ENCODE measurements around the gene RNASE4. TPM values are rescaled to one million over a fixed set of nuclear protein-coding genes. Genes with fewer than 3 reads are reported as not detected.

Gene RNASE4
- 9.0 and 11.1 TPM in 2 replicates for total RNA-seq

DNA sequence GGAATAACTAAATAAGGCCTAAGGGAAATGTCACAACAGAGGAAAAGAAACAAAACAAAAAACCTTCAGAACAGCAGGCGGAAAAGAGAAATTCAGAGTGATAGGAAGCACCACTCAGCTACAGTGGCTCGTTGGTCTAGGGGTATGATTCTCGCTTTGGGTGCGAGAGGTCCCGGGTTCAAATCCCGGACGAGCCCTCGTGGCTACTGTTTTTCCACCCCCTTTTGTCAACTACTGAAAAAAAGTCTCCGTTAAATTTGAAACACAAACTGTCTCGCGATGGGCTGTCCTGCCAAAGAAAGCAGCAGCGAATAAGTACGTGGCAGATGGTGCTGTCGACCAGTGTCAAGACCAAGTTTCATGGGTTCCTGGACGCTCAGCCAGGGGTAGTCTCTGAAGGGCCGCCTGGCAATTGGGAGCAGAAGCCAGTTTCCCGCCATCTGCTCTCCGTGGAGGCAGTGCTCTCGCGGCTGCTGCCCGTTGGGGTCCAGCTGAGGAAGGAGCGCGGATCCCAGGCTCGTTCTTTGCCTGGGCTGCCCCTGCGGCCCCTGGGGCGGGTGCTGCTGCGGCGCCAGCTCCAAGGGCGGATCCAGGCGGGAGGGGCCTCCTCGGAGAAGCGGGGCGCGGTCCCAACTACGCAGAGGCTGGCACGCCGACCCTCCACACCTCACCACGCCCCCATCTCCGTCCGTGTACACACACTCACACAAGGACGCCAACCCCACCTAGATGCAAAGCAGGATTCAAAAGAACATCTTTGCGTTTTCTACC, at the start of gene RNASE4:
Gene RNASE4, plus strand, starts transcription at position 670 of the 771 bp plus-strand sequence. CDS start 14,812 bp downstream, outside the sequence.

GRCh38 chr14:20641591-20641990, 42.8 kb upstream of the RNASE4 start, which contains the start of gene OR6S1:
TSS of gene OR6S1 (minus strand) at chr14:20641691. CDS start at chr14:20641691, 0 bp downstream.

DNA sequence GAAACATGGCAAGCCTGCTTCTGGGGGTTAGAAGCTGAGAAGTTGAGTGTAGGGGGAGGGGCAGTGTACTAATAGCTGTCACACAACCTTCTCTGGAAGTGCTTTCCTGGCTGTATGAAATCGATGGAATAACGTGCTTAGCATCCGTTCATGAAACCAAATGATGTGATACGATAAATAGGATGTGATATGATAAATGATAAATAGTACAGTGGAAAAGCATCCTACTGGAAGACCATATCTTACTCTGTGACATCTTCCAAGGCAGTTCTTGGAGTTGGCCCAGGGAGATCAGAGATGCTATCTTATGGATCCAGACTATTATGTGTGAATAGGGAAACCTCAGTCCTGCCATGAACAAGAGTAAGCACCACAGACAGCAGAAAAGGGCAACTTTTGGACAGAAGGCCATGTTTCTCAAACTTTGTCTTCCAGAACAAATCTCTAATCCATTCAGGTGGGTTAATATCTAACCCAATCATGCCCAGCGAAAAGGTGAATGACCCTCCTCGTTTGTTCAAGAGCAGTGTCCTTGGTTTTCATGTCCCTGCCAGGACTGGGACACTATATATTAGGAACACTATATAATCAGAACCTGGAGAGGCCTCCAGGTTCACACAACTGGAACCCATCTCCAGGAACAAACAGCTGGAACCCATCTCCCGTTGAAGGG, 3.9 kb downstream of the RNASE4 start, which contains the start of gene ANG:
Gene ANG, plus strand, starts transcription at position 598 of the 673 bp plus-strand sequence. CDS start 4,801 bp downstream, outside the sequence.

GRCh38 chr14:20745571-20746358, 61.4 kb downstream of the RNASE4 start, which contains the start of gene EDDM3A:
TSS of gene EDDM3A (plus strand) at chr14:20745887. CDS start at chr14:20747581, 1,694 bp downstream.

Other genes with a start within 250 kb of the RNASE4 start
- not detected in 2 replicates for gene KLHL33, start 248.4 kb upstream of the RNASE4 start, total RNA-seq
- gene OSGEP, start 229.7 kb upstream of the RNASE4 start, total RNA-seq: 37.9 and 54.4 TPM in 2 replicates
- gene APEX1, start 229.3 kb upstream of the RNASE4 start, total RNA-seq: 168 and 175 TPM in 2 replicates
- gene PIP4P1, start 223.1 kb upstream of the RNASE4 start, total RNA-seq: 9.7 and 14.2 TPM in 2 replicates
- 128 and 138 TPM in 2 replicates for gene PNP, start 215.2 kb upstream of the RNASE4 start, total RNA-seq
- gene RNASE10, start 179.0 kb upstream of the RNASE4 start, total RNA-seq: not detected in 2 replicates
- gene RNASE9, start 123.5 kb upstream of the RNASE4 start, total RNA-seq: not detected in 2 replicates
- not detected in 2 replicates for gene RNASE11, start 96.6 kb upstream of the RNASE4 start, total RNA-seq
- not detected in 2 replicates for gene RNASE12, start 93.2 kb upstream of the RNASE4 start, total RNA-seq
- gene OR6S1, start 42.9 kb upstream of the RNASE4 start, total RNA-seq: not detected in 2 replicates
- gene ANG, start 4.2 kb downstream of the RNASE4 start, total RNA-seq: 1.5 and 5.4 TPM in 2 replicates
- not detected in 2 replicates for gene EDDM3A, start 61.3 kb downstream of the RNASE4 start, total RNA-seq
- not detected in 2 replicates for gene EDDM3B, start 83.8 kb downstream of the RNASE4 start, total RNA-seq
- gene RNASE6, start 96.7 kb downstream of the RNASE4 start, total RNA-seq: not detected in 2 replicates
- gene RNASE1, start 118.3 kb downstream of the RNASE4 start, total RNA-seq: 1.1 and 1.5 TPM in 2 replicates
- not detected in 2 replicates for gene RNASE3, start 206.8 kb downstream of the RNASE4 start, total RNA-seq